Measurements from ENCODE around the gene CHN2. TPM values are rescaled to one million over a fixed set of nuclear protein-coding genes. Genes with fewer than 3 reads are reported as not detected.
A peak's percentile ranks its signal among the peaks of the same experiment; 100 is the strongest.

CHN2 gene
- total and polyA plus RNA-seq, 8 donors, result 2.8 to 8.9 (median 4.3) TPM

GRCh38 chr7:29346231-29346978 lies 151.8 kb downstream of the CHN2 start:
- Histone ChIP-seq H3K36me3 (no peaks in the 10 kb centered on the region), H3K4me1 (no peaks in the 10 kb centered on the region), H3K4me3 (no peak overlapping the region), H3K27me3 (no peaks in the 10 kb centered on the region), H3K9me3 (no peaks in the 10 kb centered on the region), H3K27ac (no peak overlapping the region)
- no peak for DNase-seq
- ATAC-seq, result no peak
- intact Hi-C loops (cut with DNase I), result no loop called here
- TF ChIP-seq CTCF (IDR thresholded peaks at IDR 0.05), result no peak

GRCh38 chr7:29349362-29349761 lies 154.8 kb downstream of the CHN2 start:
- DNase-seq (no peak), ATAC-seq (no peak)
- Histone ChIP-seq H3K4me1 (no peaks in the 10 kb centered on the region), H3K4me3 (no peak overlapping the region), H3K9me3 (no peaks in the 10 kb centered on the region), H3K27ac (no peak overlapping the region), H3K27me3 (no peaks in the 10 kb centered on the region), H3K36me3 (no peaks in the 10 kb centered on the region)
- no peak for TF ChIP-seq CTCF (IDR thresholded peaks at IDR 0.05)
- intact Hi-C loops (cut with DNase I), result no loop called here

DNA sequence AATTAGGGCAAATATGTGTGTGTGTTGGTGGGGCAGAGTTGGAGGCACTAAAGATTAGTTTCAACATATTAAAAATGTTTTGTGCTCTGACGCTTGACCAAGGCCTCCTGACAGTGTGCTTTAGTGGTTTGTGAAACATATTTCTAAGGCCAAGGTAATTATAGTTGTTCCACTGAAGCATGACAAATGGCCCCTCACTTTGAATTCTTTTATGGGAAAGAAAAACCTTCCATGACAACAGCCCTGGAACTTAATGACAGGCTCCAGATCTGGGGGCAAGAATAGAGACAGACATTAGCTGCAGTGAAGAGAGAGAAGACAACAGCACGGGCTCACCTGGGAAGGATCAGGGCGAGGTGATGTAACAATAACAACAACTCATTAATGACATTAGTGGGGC lies 155.8 kb downstream of the CHN2 start:
- Histone ChIP-seq H3K27me3 (no peaks in the 10 kb centered on the region), H3K9me3 (no peaks in the 10 kb centered on the region), H3K36me3 (no peaks in the 10 kb centered on the region), H3K4me1 (no peaks in the 10 kb centered on the region), H3K27ac (no peak overlapping the region), H3K4me3 (no peak overlapping the region)
- no peak for TF ChIP-seq CTCF (IDR thresholded peaks at IDR 0.05)
- intact Hi-C loops (cut with DNase I), result no loop called here
- DNase-seq (no peak), ATAC-seq (no peak)

DNA sequence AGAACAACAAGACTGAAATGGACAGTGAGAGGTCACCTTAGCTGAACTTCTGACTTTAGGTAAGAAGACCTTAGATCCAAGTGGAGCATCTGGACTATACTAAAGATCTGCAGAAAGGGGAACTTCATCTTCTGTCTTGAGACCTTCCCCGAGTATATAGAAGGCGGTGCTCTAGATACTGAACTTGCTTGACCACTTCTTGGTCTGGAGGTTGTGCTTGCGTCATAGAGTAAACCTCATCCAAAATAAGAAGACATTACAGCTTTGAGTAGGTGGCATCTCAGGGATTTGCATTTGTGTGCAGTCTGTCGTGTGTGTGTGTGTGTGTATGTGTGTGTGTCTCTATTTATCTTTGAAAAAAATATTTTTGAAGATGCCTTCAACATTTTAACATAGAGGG lies 157.5 kb downstream of the CHN2 start:
- Histone ChIP-seq H3K4me3 (no peak overlapping the region), H3K27ac (no peak overlapping the region)

DNA sequence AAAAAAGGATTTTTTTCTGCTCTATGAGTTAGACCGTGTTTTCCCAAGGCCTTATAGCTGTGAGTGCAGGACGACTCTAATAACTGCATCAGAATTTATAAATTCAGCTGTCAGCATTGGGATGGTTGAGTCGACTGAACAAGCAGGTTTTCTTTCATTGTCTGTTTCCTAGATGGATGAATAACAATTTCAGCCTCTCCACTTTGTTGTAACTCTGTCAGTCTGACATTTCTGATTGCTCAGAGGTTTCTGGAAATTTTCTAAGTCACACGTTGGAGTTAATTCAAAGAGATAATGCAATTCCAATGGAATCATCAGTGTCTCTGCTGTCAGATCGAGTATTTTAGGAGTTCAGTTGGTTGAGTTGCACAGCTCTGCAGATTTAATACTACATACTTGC lies 159.2 kb downstream of the CHN2 start:
- intact Hi-C loops (cut with DNase I), result no loop called here
- ATAC-seq (no peak), DNase-seq (no peak)
- H3K9me3 ChIP-seq, result no peaks in the 10 kb centered on the region
- TF ChIP-seq CTCF (IDR thresholded peaks at IDR 0.05), result no peak
- H3K27ac ChIP-seq, result no peak overlapping the region
- H3K36me3 ChIP-seq, result no peaks in the 10 kb centered on the region
- H3K27me3 ChIP-seq, result no peaks in the 10 kb centered on the region
- no peak overlapping the region for H3K4me3 ChIP-seq
- H3K4me1 ChIP-seq, result no peaks in the 10 kb centered on the region

More for the DNA sequence above, 157.5 kb downstream of the CHN2 start:
- Histone ChIP-seq H3K4me1 (no peaks in the 10 kb centered on the region), H3K27me3 (no peaks in the 10 kb centered on the region), H3K36me3 (no peaks in the 10 kb centered on the region), H3K9me3 (no peaks in the 10 kb centered on the region)
- no peak for TF ChIP-seq CTCF (IDR thresholded peaks at IDR 0.05)
- ATAC-seq, result peak; percentile 67
- intact Hi-C loops (cut with DNase I), result no loop called here
- DNase-seq, result no peak
